Measurements from ENCODE around the gene C1orf185. TPM values are rescaled to one million over a fixed set of nuclear protein-coding genes. Genes with fewer than 3 reads are reported as not detected.
"Not testable (repeated sequence)": the region's sequence is repeated elsewhere in the genome, so short reads cannot be mapped to it uniquely, and the experiment has no call there.

Gene C1orf185
- total RNA-seq, 2 donors from 2014 or later, result not detected

DNA sequence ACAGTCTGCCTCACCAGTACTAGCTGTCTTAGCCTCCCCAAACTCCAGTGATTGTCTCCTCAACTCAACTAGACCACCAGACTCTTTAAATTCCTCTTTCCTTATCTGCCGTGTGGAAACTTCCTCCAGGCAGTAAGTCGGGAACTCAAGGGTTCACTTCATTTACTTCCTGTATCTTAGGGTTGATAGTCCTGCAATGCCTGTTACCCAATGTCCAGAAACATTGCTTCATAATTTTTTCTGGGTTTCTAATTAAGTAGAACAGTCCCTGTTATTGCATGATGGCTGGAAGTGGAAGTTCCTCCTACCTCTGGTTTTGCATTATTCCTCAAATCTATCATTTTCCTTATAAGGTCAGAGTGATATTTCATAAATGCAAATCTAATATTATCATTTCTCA, 73.2 kb downstream of the C1orf185 start:
- intact Hi-C loops (cut with DNase I), result no loop called here
- H3K27ac ChIP-seq, result no peak overlapping the region
- H3K36me3 ChIP-seq (replicated peaks in 1 of 2; ENCODE audit: insufficient read depth in 1 of 2, low read depth in 2 of 2), result no peaks in the 10 kb centered on the region
- no peaks in the 10 kb centered on the region for H3K4me1 ChIP-seq
- H3K4me3 ChIP-seq, result no peak overlapping the region
- TF ChIP-seq POLR2A (IDR thresholded peaks at IDR 0.05) (no peak), CTCF (IDR thresholded peaks at IDR 0.05) (no peak)
- H3K9me3 ChIP-seq, result no peaks in the 10 kb centered on the region
- peak in 1 of 4 donors; percentile 25 for DNase-seq
- no peaks in the 10 kb centered on the region for H3K27me3 ChIP-seq
- no peak for ATAC-seq
- 30 to 50% methylated on average over 2 of the region's 2 CpGs for WGBS, 2 donors

- intact Hi-C loops (cut with DNase I); H3K27me3 ChIP-seq; DNase-seq; ATAC-seq; H3K27ac ChIP-seq; H3K9me3 ChIP-seq; H3K4me3 ChIP-seq; H3K36me3 ChIP-seq (replicated peaks in 1 of 2; ENCODE audit: insufficient read depth in 1 of 2, low read depth in 2 of 2); H3K4me1 ChIP-seq: not testable (repeated sequence)
- 80 to 87% methylated on average over 2 to 6 of the region's 6 CpGs for WGBS, 2 donors
Measured at GRCh38 chr1:51177988-51178387, 76.0 kb downstream of the C1orf185 start.

GRCh38 chr1:51188230-51188629, 86.2 kb downstream of the C1orf185 start:
- Histone ChIP-seq H3K27me3 (no peaks in the 10 kb centered on the region), H3K9me3 (no peaks in the 10 kb centered on the region), H3K4me3 (no peak overlapping the region), H3K27ac (no peak overlapping the region), H3K4me1 (no peaks in the 10 kb centered on the region), H3K36me3 (replicated peaks in 1 of 2; ENCODE audit: insufficient read depth in 1 of 2, low read depth in 2 of 2) (no peaks in the 10 kb centered on the region)
- TF ChIP-seq CTCF (IDR thresholded peaks at IDR 0.05) (no peak), POLR2A (IDR thresholded peaks at IDR 0.05) (no peak)
- ATAC-seq (no peak), DNase-seq (no peak)
- intact Hi-C loops (cut with DNase I), result loop anchor here (10.0 kb wide), 1 partner anchor 413 kb away; no protein-coding TSS in a partner anchor

DNA sequence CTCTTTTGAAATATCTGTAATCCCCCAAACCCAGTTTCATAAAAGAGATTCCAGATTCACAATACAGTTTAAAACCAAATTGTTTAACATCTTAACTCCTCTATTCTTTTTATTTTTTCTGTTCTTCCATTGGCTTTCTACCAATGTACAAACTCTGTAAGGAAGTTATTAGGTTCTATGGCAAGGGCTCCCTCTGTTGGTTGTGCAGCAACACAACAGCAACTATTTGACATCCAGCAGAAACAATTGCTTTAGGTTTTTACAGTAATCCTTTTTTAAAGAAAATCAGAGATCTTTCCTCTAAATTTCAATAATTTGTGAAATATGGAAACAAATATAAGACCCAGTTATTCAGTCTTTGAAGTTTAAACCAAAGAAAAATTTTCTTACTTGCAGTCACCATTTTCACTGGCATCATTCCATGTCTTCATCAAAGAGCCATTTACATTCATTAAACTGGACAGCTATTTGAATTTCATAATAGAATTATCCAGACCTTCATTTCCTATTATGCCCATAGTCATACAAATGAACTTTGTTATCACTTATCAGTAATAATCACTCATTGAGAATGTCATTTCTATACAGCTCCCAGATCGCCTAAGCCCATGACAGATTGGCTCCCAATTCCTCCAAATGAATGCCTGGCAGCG, 87.5 kb downstream of the C1orf185 start:
- no peaks in the 10 kb centered on the region for H3K36me3 ChIP-seq (replicated peaks in 1 of 2; ENCODE audit: insufficient read depth in 1 of 2, low read depth in 2 of 2)
- ATAC-seq, result peak; percentile 62
- no peaks in the 10 kb centered on the region for H3K9me3 ChIP-seq
- no peaks in the 10 kb centered on the region for H3K4me1 ChIP-seq
- peak; percentile 33 to 53 (median 48) for DNase-seq
- no peak overlapping the region for H3K27ac ChIP-seq
- intact Hi-C loops (cut with DNase I), result loop anchor here (10.0 kb wide), 1 partner anchor 415 kb away; no protein-coding TSS in a partner anchor
- no peak overlapping the region for H3K4me3 ChIP-seq
- TF ChIP-seq POLR2A (IDR thresholded peaks at IDR 0.05) (no peak), CTCF (IDR thresholded peaks at IDR 0.05) (peak; percentile 52 to 92 (median 85))
- H3K27me3 ChIP-seq, result no peaks in the 10 kb centered on the region
- 21 to 30% methylated on average over 2 of the region's 2 CpGs for WGBS, 2 donors

GRCh38 chr1:51190961-51191360, 88.9 kb downstream of the C1orf185 start:
- Histone ChIP-seq H3K4me1 (no peaks in the 10 kb centered on the region), H3K9me3 (no peaks in the 10 kb centered on the region), H3K27ac (no peak overlapping the region), H3K36me3 (replicated peaks in 1 of 2; ENCODE audit: insufficient read depth in 1 of 2, low read depth in 2 of 2) (no peaks in the 10 kb centered on the region), H3K4me3 (no peak overlapping the region), H3K27me3 (no peaks in the 10 kb centered on the region)
- TF ChIP-seq CTCF (IDR thresholded peaks at IDR 0.05) (no peak), POLR2A (IDR thresholded peaks at IDR 0.05) (no peak)
- ATAC-seq (no peak), DNase-seq (no peak)
- 45 to 48% methylated on average over 1 of the region's 1 CpG for WGBS, 2 donors
- intact Hi-C loops (cut with DNase I), result no loop called here

All from body of pancreas (tissue), 4 donors.